Astrocyte (in vitro differentiated cells and primary cell): ENCODE measurements around the gene ATP6V0D1. TPM values are rescaled to one million over a fixed set of nuclear protein-coding genes. Genes with fewer than 3 reads are reported as not detected.

Experiments used
- DNase-seq: peaks from one replicate; pipeline ENCODE4 v3.0.0-alpha.2; 2010; ENCODE audit warnings: low read depth
- FAIRE-seq: peaks from 2 replicates; lab custom pipeline; 2011; peaks lifted over from hg19 to GRCh38; lab: Jason Lieb, UNC
- H2AFZ ChIP-seq: 2 replicates; pipeline ENCODE4 v1.6.0; 2012; ENCODE audit warnings: low read depth, low read length, inconsistent platforms
- H3K27ac ChIP-seq: 2 replicates; pipeline ENCODE4 v1.5.1; 2011; ENCODE audit warnings: low read depth, low read length, inconsistent platforms
- H3K27me3 ChIP-seq: 2 replicates; pipeline ENCODE4 v1.6.0; 2011; ENCODE audit warnings: low read length, inconsistent platforms; ENCODE audit not compliant: insufficient read depth
- H3K36me3 ChIP-seq: 2 replicates; pipeline ENCODE4 v1.5.1; 2011; ENCODE audit warnings: low read length, inconsistent platforms; ENCODE audit not compliant: insufficient read depth
- H3K4me1 ChIP-seq: 2 replicates; pipeline ENCODE4 v1.5.1; 2011; ENCODE audit warnings: low read length, inconsistent platforms; ENCODE audit not compliant: insufficient read depth
- H3K4me2 ChIP-seq: 2 replicates; pipeline ENCODE4 v1.6.0; 2012; ENCODE audit warnings: low read length, inconsistent platforms
- H3K4me3 ChIP-seq: 2 replicates; pipeline ENCODE4 v1.5.1; 2011; ENCODE audit warnings: low read depth, mild to moderate bottlenecking, low read length, inconsistent platforms; ENCODE audit not compliant: insufficient read depth
- H3K79me2 ChIP-seq: 2 replicates; pipeline ENCODE4 v1.6.0; 2012; ENCODE audit warnings: mild to moderate bottlenecking, low read length, inconsistent platforms; ENCODE audit not compliant: insufficient read depth
- H3K9ac ChIP-seq: 2 replicates; pipeline ENCODE4 v1.6.0; 2012; ENCODE audit warnings: mild to moderate bottlenecking, low read length, inconsistent platforms
- H3K9me3 ChIP-seq: 2 replicates; pipeline ENCODE4 v1.5.1; 2012; ENCODE audit warnings: low read depth, mild to moderate bottlenecking, low read length, inconsistent platforms; ENCODE audit not compliant: insufficient read depth
- H4K20me1 ChIP-seq: 2 replicates; pipeline ENCODE4 v1.6.0; 2012; ENCODE audit warnings: low read length, inconsistent platforms; ENCODE audit not compliant: insufficient read depth
- H3K27ac Mint-ChIP-seq: one replicate; pipeline ENCODE4 v1.8.0; 2021; ENCODE audit warnings: mild to moderate bottlenecking, mixed read lengths; ENCODE audit not compliant: unreplicated experiment
- H3K27me3 Mint-ChIP-seq: one replicate; pipeline ENCODE4 v1.8.0; 2021; ENCODE audit warnings: low read depth, mixed read lengths; ENCODE audit not compliant: unreplicated experiment
- H3K36me3 Mint-ChIP-seq: one replicate; pipeline ENCODE4 v1.8.0; 2021; ENCODE audit warnings: low read depth, mixed read lengths; ENCODE audit not compliant: unreplicated experiment
- H3K4me1 Mint-ChIP-seq: one replicate; pipeline ENCODE4 v1.8.0; 2021; ENCODE audit warnings: low read depth, mixed read lengths; ENCODE audit not compliant: unreplicated experiment
- H3K4me3 Mint-ChIP-seq: one replicate; pipeline ENCODE4 v1.8.0; 2021; ENCODE audit warnings: mild to moderate bottlenecking, moderate library complexity, mixed read lengths; ENCODE audit not compliant: unreplicated experiment
- H3K9me3 Mint-ChIP-seq: one replicate; pipeline ENCODE4 v1.8.0; 2021; ENCODE audit warnings: mild to moderate bottlenecking, mixed read lengths; ENCODE audit not compliant: unreplicated experiment
- CTCF ChIP-seq: IDR thresholded peaks from 2 replicates; pipeline ENCODE4 v1.5.1; 2011; ENCODE audit warnings: low read depth, mild to moderate bottlenecking, inconsistent platforms, low read length, moderate library complexity; ENCODE audit not compliant: insufficient read depth
- EZH2 ChIP-seq: IDR thresholded peaks from 2 replicates; pipeline ENCODE4 v1.6.1; 2012; ENCODE audit warnings: mild to moderate bottlenecking, low read length, inconsistent platforms; ENCODE audit not compliant: insufficient read depth
- total RNA-seq: library from RNA; stranded (reverse); gene quantifications from 2 replicates; pipeline ENCODE4 v1.2.1, GENCODE V29; 2021

The ATP6V0D1 gene
- total RNA-seq, 1 donor from 2014 or later = 114 TPM

- H3K4me2 ChIP-seq = no peak overlapping the region
- H3K79me2 ChIP-seq = peaks cover 93% of the 10 kb centered on the region
- no peaks in the 10 kb centered on the region for H3K27me3 Mint-ChIP-seq
- no peak overlapping the region for H3K27ac Mint-ChIP-seq
- no peaks in the 10 kb centered on the region for H3K9me3 ChIP-seq
- H3K36me3 ChIP-seq = peaks cover 5% of the 10 kb centered on the region
- no peak overlapping the region for H3K27ac ChIP-seq
- FAIRE-seq (no peak), DNase-seq (no peak)
- H2AFZ ChIP-seq = no peak overlapping the region
- no peak for TF ChIP-seq EZH2
- no peak for TF ChIP-seq CTCF
- H3K4me3 ChIP-seq = no peak overlapping the region
- peaks cover 2% of the 10 kb centered on the region for H3K36me3 Mint-ChIP-seq
- H4K20me1 ChIP-seq = peaks cover 60% of the 10 kb centered on the region
- H3K9ac ChIP-seq = no peak overlapping the region
- peaks cover 16% of the 10 kb centered on the region for H3K4me1 ChIP-seq
- peaks cover 13% of the 10 kb centered on the region for H3K4me1 Mint-ChIP-seq
- H3K4me3 Mint-ChIP-seq = peak overlapping the region; percentile 37
- H3K9me3 Mint-ChIP-seq = no peaks in the 10 kb centered on the region
- H3K27me3 ChIP-seq = no peaks in the 10 kb centered on the region
These were observed 2.9 kb downstream of the ATP6V0D1 start for GRCh38 chr16:67477960-67478554.

- Histone ChIP-seq H3K4me2 (no peak overlapping the region), H3K9me3 (no peaks in the 10 kb centered on the region), H3K4me1 (peaks cover 4% of the 10 kb centered on the region), H3K4me3 (no peak overlapping the region), H3K27ac (no peak overlapping the region), H3K9ac (no peak overlapping the region), H3K36me3 (peaks cover 5% of the 10 kb centered on the region), H4K20me1 (peaks cover 82% of the 10 kb centered on the region), H3K27me3 (no peaks in the 10 kb centered on the region), H2AFZ (no peak overlapping the region), H3K79me2 (peaks cover 90% of the 10 kb centered on the region)
- TF ChIP-seq CTCF (no peak), EZH2 (no peak)
- H3K4me3 Mint-ChIP-seq = no peak overlapping the region
- H3K27ac Mint-ChIP-seq = no peak overlapping the region
- H3K27me3 Mint-ChIP-seq = no peaks in the 10 kb centered on the region
- peaks cover 13% of the 10 kb centered on the region for H3K4me1 Mint-ChIP-seq
- H3K9me3 Mint-ChIP-seq = no peaks in the 10 kb centered on the region
- peaks cover 2% of the 10 kb centered on the region for H3K36me3 Mint-ChIP-seq
- FAIRE-seq = no peak
- no peak for DNase-seq
These were observed 6.2 kb downstream of the ATP6V0D1 start for GRCh38 chr16:67474551-67475455.
